HepG2 (cell line): ENCODE data around the gene MCRS1.

Source experiments
- BRF2 ChIP-seq: sonication (generic); formaldehyde crosslinking; IDR thresholded peaks from 2 replicates; pipeline ENCODE4 v1.8.1; 2022; ENCODE audit warnings: mild to moderate bottlenecking, missing genetic modification reagents
- CTCF ChIP-seq: sonication (generic); formaldehyde crosslinking; IDR thresholded peaks from 2 replicates; pipeline ENCODE4 v1.5.0; 2020; ENCODE audit warnings: mild to moderate bottlenecking, missing genetic modification reagents, moderate library complexity
- GTF2F1 ChIP-seq: fragments of 150-350 bp; IDR thresholded peaks from 2 replicates; pipeline ENCODE4 v1.6.1; 2014; ENCODE audit warnings: low read length
- RFXAP ChIP-seq: sonication (generic); formaldehyde crosslinking; IDR thresholded peaks from 2 replicates; pipeline ENCODE4 v1.4.0; 2020; ENCODE audit warnings: missing genetic modification reagents, borderline replicate concordance
- SOX6 ChIP-seq, 2 experiments: fragments of 450-650 bp in 1 of 2; sonication (generic) in 1 of 2; formaldehyde crosslinking in 1 of 2; IDR thresholded peaks; 2 replicates each; pipeline versions ENCODE4 v1.4.0 to v1.6.1; 2017 to 2020; ENCODE audit warnings: antibody characterized with exemption in 1 of 2, mild to moderate bottlenecking in 1 of 2, missing genetic modification reagents in 1 of 2
- TBP ChIP-seq: sonication (generic); formaldehyde crosslinking; IDR thresholded peaks from 2 replicates; pipeline ENCODE4 v1.5.0; 2020; ENCODE audit warnings: missing genetic modification reagents
- ZNF205 ChIP-seq: IDR thresholded peaks from 2 replicates; pipeline ENCODE4 v1.6.1; 2018; ENCODE audit warnings: missing biosample characterization, missing genetic modification reagents
- ZSCAN20 ChIP-seq: sonication (generic); formaldehyde crosslinking; IDR thresholded peaks from 2 replicates; pipeline ENCODE4 v1.4.0; 2020; ENCODE audit warnings: missing genetic modification reagents, mild to moderate bottlenecking, borderline replicate concordance
- ZSCAN31 ChIP-seq: sonication (generic); formaldehyde crosslinking; IDR thresholded peaks from 2 replicates; pipeline ENCODE4 v1.5.0; 2020; ENCODE audit warnings: low read depth, mild to moderate bottlenecking, missing genetic modification reagents

GRCh38 chr12:49555631-49556390, 12.1 kb downstream of the MCRS1 start:
- TF ChIP-seq GTF2F1 (no peak), ZSCAN31 (CRISPR knock-in tag) (no peak), RFXAP (CRISPR knock-in tag) (no peak), ZNF205 (no peak), TBP (CRISPR knock-in tag) (no peak), ZSCAN20 (CRISPR knock-in tag) (no peak), CTCF (CRISPR knock-in tag) (no peak), SOX6 (IDR thresholded peaks at IDR 0.05) (no peak), SOX6 (CRISPR knock-in tag; IDR thresholded peaks at IDR 0.05) (no peak), BRF2 (no peak)
